Gastrocnemius medialis (tissue), 4 donors: ENCODE measurements around the gene CEP295NL. TPM values are rescaled to one million over a fixed set of nuclear protein-coding genes. Genes with fewer than 3 reads are reported as not detected.
A peak's percentile ranks its signal among the peaks of the same experiment; 100 is the strongest.

ENCODE experiments used
- ATAC-seq, 2 donors: fragments of 150-250 bp; one replicate each; pipeline ENCODE4 v1.9.1; 2016
- DNase-seq, 2 donors: peaks; one replicate each; pipeline ENCODE4 v3.0.0-alpha.2; 2019
- H3K27ac ChIP-seq, 4 donors: fragments of 200-600 bp; sonication (generic); 1 replicate in 1 of 4; 2 replicates in 3 of 4; pipeline ENCODE4 v1.5.1; 2016 to 2018; ENCODE audit warnings: mild to moderate bottlenecking in 2 of 4, moderate library complexity in 1 of 4
- H3K27me3 ChIP-seq, 3 donors: fragments of 200-600 bp; sonication (generic) in 2 of 3; 1 replicate in 1 of 3; 2 replicates in 2 of 3; pipeline versions ENCODE4 v1.5.1 to v1.6.0; 2016 to 2019; ENCODE audit warnings: mild to moderate bottlenecking in 1 of 3, moderate library complexity in 1 of 3
- H3K36me3 ChIP-seq, 2 donors: fragments of 200-600 bp; sonication (generic) in 1 of 2; one replicate each; pipeline ENCODE4 v1.5.1; 2017 to 2018
- H3K4me1 ChIP-seq, 2 donors: fragments of 200-600 bp; sonication (generic) in 1 of 2; one replicate each; pipeline ENCODE4 v1.5.1; 2016 to 2017; ENCODE audit warnings: mild to moderate bottlenecking in 2 of 2
- H3K4me3 ChIP-seq, 4 donors: fragments of 200-600 bp; sonication (generic) in 3 of 4; 1 replicate in 1 of 4; 2 replicates in 3 of 4; pipeline ENCODE4 v1.5.1; 2016 to 2019; ENCODE audit warnings: mild to moderate bottlenecking in 2 of 4
- H3K9me3 ChIP-seq, 3 donors: fragments of 200-600 bp; sonication (generic) in 2 of 3; 1 replicate in 1 of 3; 2 replicates in 2 of 3; pipeline ENCODE4 v1.5.1; 2016 to 2019
- POLR2A ChIP-seq, 2 donors: fragments of 450-650 bp; IDR thresholded peaks; one replicate each; pipeline ENCODE4 v1.6.1; 2017; ENCODE audit warnings: antibody characterized with exemption in 2 of 2, mild to moderate bottlenecking in 2 of 2, moderate library complexity in 2 of 2
- in situ Hi-C, 4 donors: fragments of 200-750 bp; cut with MboI; loops; one replicate each; pipeline versions ENCODE4 v1.15.0 to v1.8.0; 2017; ENCODE audit warnings: low sequenced_read_pairs in 4 of 4
- intact Hi-C: fragments of 100-400 bp; cut with DNase I; formaldehyde crosslinking; loops from one replicate; pipeline ENCODE4 v1.15.1; 2023; ENCODE audit warnings: low total_unique reads
- total RNA-seq, 4 donors: library from RNA; depleted of rRNA; stranded (reverse); fragments of >200 nt; gene quantifications; one replicate each; pipeline versions ENCODE4 v1.1.0 to v1.2.3, GENCODE V29; 2016
- TF ChIP-seq, protein P1 (sequence below), 5 experiments: fragments of 450-650 bp in 3 of 5; fragments of 200-600 bp in 2 of 5; sonication (generic) in 2 of 5; IDR thresholded peaks in 4 of 5; conservative IDR thresholded peaks in 1 of 5; 1 replicate in 4 of 5; 2 replicates in 1 of 5; pipeline ENCODE4 v1.5.1; 2016 to 2019; ENCODE audit warnings: antibody characterized with exemption in 5 of 5, mild to moderate bottlenecking in 3 of 5, moderate library complexity in 3 of 5

The CEP295NL gene
- total RNA-seq, 4 donors from 2014 or later = 0.16 TPM; not detected in 3

DNA sequence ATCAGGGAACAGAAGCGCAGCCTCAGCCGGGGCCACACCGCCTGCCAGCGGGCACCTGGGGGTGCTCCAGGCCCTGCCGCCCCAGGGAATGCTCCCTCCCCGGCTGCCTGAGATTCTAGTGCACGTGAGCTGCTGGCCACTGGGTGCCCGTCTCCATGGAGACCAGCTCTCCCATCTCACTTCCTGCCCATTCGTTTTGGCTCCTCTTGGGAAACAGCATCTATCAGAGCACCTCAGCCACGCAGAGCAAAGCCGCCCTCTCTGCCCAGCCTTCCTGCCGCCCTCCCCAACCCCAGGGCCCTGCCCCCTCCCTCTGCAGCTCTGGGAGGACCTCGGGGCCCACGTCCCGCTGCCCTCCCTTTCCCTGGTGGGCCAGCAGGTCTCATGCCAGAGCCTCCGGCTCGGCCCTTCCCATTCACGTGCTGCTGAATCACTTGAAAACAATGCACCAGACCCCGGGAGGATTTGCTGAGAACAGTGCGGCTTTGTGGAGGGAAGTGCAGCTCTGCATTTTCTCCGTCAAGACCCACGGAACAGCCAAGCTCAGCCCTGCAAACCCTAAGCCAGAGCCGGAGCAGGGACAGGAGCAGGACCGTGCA, 19.4 kb downstream of the CEP295NL start:
- Histone ChIP-seq H3K4me3 (peak overlapping the region; percentile 1 to 37 (median 26)), H3K36me3 (no peaks in the 10 kb centered on the region), H3K4me1 (peaks cover 31 to 32% of the 10 kb centered on the region in 2 donors), H3K9me3 (no peaks in the 10 kb centered on the region), H3K27ac (peak overlapping the region; percentile 77 to 85 (median 81)), H3K27me3 (no peaks in the 10 kb centered on the region)
- TF ChIP-seq, protein P1, sequence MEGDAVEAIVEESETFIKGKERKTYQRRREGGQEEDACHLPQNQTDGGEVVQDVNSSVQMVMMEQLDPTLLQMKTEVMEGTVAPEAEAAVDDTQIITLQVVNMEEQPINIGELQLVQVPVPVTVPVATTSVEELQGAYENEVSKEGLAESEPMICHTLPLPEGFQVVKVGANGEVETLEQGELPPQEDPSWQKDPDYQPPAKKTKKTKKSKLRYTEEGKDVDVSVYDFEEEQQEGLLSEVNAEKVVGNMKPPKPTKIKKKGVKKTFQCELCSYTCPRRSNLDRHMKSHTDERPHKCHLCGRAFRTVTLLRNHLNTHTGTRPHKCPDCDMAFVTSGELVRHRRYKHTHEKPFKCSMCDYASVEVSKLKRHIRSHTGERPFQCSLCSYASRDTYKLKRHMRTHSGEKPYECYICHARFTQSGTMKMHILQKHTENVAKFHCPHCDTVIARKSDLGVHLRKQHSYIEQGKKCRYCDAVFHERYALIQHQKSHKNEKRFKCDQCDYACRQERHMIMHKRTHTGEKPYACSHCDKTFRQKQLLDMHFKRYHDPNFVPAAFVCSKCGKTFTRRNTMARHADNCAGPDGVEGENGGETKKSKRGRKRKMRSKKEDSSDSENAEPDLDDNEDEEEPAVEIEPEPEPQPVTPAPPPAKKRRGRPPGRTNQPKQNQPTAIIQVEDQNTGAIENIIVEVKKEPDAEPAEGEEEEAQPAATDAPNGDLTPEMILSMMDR (IDR thresholded peaks at IDR 0.05 in 4 of 5, conservative IDR thresholded peaks at IDR 0.05 in 1 of 5) = no peak
- peak; percentile 32 to 69 for TF ChIP-seq POLR2A (IDR thresholded peaks at IDR 0.05)
- DNase-seq (peak; percentile 69 to 75), ATAC-seq (peak; percentile 61 to 67)
- in situ Hi-C loops (no loop called here), intact Hi-C loops (loop anchor here (5.0 kb wide), 1 partner anchor 49 kb away; no protein-coding TSS in a partner anchor)

DNA sequence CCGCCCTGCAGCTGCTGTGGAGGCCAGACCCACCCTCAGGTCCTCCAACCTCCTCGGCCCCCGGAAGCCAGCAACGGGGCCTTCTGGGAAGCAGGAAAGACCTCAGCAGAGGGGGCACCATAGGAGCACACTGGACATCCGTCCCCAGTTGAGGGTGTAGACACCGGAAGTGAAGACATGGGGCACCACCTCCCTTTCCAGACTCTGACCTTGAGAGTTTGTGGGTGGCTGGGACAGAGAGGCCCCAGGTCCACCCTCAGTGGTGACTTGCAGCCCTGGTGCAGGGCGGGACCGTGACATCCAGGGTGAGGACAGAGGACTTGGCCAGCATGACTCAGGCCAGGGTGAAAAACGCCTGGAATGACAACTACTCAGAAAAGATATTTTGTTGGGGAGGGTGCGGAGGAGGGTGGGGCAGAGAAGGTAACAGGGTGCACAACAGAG, 19.9 kb downstream of the CEP295NL start:
- peak; percentile 43 to 59 for ATAC-seq
- H3K4me3 ChIP-seq = peak overlapping the region; percentile 1 to 37 (median 26)
- no peaks in the 10 kb centered on the region for H3K27me3 ChIP-seq
- no peaks in the 10 kb centered on the region for H3K36me3 ChIP-seq
- in situ Hi-C loops (no loop called here), intact Hi-C loops (loop anchor here (5.0 kb wide), 1 partner anchor 49 kb away; no protein-coding TSS in a partner anchor)
- peaks cover 31 to 35% of the 10 kb centered on the region in 2 donors for H3K4me1 ChIP-seq
- peak; percentile 50 to 82 for DNase-seq
- TF ChIP-seq POLR2A (IDR thresholded peaks at IDR 0.05) = peak in 1 of 2 donors; percentile 10
- TF ChIP-seq, protein P1 (IDR thresholded peaks at IDR 0.05 in 4 of 5, conservative IDR thresholded peaks at IDR 0.05 in 1 of 5) = no peak
- H3K27ac ChIP-seq = peak overlapping the region; percentile 77 to 85 (median 81)
- H3K9me3 ChIP-seq = no peaks in the 10 kb centered on the region

DNA sequence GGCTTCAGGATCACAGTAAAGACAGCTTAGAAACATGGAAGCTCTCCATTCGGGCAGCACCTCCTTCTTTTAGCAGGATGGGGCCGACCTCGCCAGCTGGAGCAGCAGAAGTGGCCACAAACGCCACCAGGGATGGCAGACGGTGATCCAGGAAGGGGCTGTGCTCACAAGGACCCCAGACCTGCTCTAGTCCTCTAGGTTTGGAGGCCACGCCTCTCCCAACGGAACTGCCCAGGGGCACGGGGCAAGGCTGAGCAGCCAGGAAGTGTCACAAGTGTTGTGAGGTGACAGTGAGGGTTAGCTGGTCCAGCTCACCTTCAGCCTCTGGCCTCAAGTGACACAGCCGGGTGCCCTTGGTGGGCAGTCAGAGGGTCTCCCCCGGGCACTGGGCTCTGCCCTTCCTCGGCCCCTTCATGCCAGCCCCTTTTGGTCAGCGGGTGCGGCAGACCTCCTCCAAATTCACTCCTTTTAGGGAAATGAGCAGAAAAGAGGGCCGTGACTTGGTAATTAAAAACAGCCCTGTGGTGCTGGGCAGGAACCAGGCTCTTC, 20.4 kb downstream of the CEP295NL start:
- in situ Hi-C loops = no loop called here
- H3K9me3 ChIP-seq = no peaks in the 10 kb centered on the region
- peak overlapping the region in 3 of 4 donors; percentile 3 to 27 (median 26) for H3K4me3 ChIP-seq
- DNase-seq (peak in 1 of 2 donors; percentile 28), ATAC-seq (no peak)
- H3K27ac ChIP-seq = peak overlapping the region; percentile 77 to 85 (median 81)
- H3K4me1 ChIP-seq = peaks cover 31 to 35% of the 10 kb centered on the region in 2 donors
- intact Hi-C loops = loop anchor here (5.0 kb wide), 1 partner anchor 50 kb away; no protein-coding TSS in a partner anchor
- no peaks in the 10 kb centered on the region for H3K36me3 ChIP-seq
- no peaks in the 10 kb centered on the region for H3K27me3 ChIP-seq
- TF ChIP-seq, protein P1 (IDR thresholded peaks at IDR 0.05 in 4 of 5, conservative IDR thresholded peaks at IDR 0.05 in 1 of 5) = no peak
- no peak for TF ChIP-seq POLR2A (IDR thresholded peaks at IDR 0.05)

DNA sequence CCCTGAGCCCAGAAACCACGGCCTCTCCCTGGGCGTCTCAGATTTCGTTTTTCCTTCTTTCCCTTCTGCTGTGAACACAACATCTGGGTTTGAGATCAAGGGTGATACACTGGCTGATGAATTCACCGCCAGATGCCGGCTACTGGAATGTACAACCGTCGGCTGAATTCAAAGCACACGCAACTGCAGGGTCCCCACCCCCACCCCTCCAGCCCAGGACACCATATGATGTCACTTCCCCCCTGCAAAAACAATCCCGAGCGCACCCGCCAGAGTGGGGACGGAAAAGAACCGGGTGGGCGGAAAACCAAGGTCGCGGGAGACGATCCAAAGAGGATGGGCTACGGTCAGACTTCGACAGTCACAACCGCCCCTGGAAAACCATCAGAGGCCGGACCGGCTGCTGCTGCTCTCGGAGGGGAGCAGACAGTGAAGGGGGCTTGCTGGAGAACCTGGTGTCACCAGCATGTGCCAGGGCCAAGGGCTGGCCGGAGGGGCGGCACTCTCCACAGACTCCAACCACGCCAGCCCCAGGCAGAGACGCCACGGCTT, 23.3 kb downstream of the CEP295NL start:
- Histone ChIP-seq H3K27ac (peak overlapping the region; percentile 76 to 85 (median 80)), H3K9me3 (no peaks in the 10 kb centered on the region), H3K4me3 (peak overlapping the region in 3 of 4 donors; percentile 6 to 24 (median 22)), H3K36me3 (no peaks in the 10 kb centered on the region), H3K27me3 (no peaks in the 10 kb centered on the region), H3K4me1 (peaks cover 40 to 48% of the 10 kb centered on the region in 2 donors)
- DNase-seq (peak; percentile 32 to 60), ATAC-seq (peak; percentile 36 to 55)
- peak in 1 of 2 donors; percentile 59 for TF ChIP-seq POLR2A (IDR thresholded peaks at IDR 0.05)
- TF ChIP-seq, protein P1 (IDR thresholded peaks at IDR 0.05 in 4 of 5, conservative IDR thresholded peaks at IDR 0.05 in 1 of 5) = no peak
- in situ Hi-C loops = no loop called here
- intact Hi-C loops = loop anchor here (5.0 kb wide), 1 partner anchor 53 kb away; no protein-coding TSS in a partner anchor
